AG04450 (cell line): ENCODE measurements around the gene MRPL41. TPM values are rescaled to one million over a fixed set of nuclear protein-coding genes. Genes with fewer than 3 reads are reported as not detected.
A peak's percentile ranks its signal among the peaks of the same experiment; 100 is the strongest.
"Not testable (repeated sequence)": the region's sequence is repeated elsewhere in the genome, so short reads cannot be mapped to it uniquely, and the experiment has no call there.

ENCODE experiments used
- CTCF ChIA-PET: fragments of 300-600, 350-600 bp; formaldehyde crosslinking; extraction: SDS; loops from one replicate; lab custom pipeline; 2022; ENCODE audit warnings: antibody characterized with exemption, inconsistent platforms; lab: Charles Lee
- POLR2A ChIA-PET: fragments of 350-600 bp; formaldehyde crosslinking; extraction: SDS; loops from one replicate; lab custom pipeline; 2021; ENCODE audit warnings: antibody characterized with exemption, inconsistent platforms; lab: Yijun Ruan, JAX
- DNase-seq: peaks from one replicate; pipeline ENCODE4 v3.0.0-alpha.2; 2011; ENCODE audit warnings: low read depth, low spot score
- H3K27ac ChIP-seq: one replicate; pipeline ENCODE4 v1.5.1; 2012; ENCODE audit warnings: low read depth, low read length, control low read depth
- H3K27me3 ChIP-seq: one replicate; pipeline ENCODE4 v1.6.0; 2012; ENCODE audit warnings: low read length; ENCODE audit not compliant: control insufficient read depth, insufficient read depth
- H3K4me3 ChIP-seq: 2 replicates; pipeline ENCODE4 v1.5.1; 2011; ENCODE audit warnings: mild to moderate bottlenecking, low read depth, low read length, control low read depth
- H3K9me3 ChIP-seq: 2 replicates; pipeline ENCODE4 v1.5.1; 2012; ENCODE audit warnings: low read length; ENCODE audit not compliant: control insufficient read depth, insufficient read depth
- polyA plus RNA-seq: library from polyadenylated mRNA; depleted of rRNA; stranded (reverse); fragments of >200 nt; gene quantifications from 2 replicates; pipeline ENCODE4 v1.2.3, GENCODE V29; 2011
- TF ChIP-seq, protein P1 (sequence below): IDR thresholded peaks from 2 replicates; pipeline ENCODE4 v1.5.1; 2011; ENCODE audit warnings: low read depth, low read length, control low read depth, inconsistent platforms

The MRPL41 gene
- polyA plus RNA-seq, 1 experiment = 12.3 TPM

DNA sequence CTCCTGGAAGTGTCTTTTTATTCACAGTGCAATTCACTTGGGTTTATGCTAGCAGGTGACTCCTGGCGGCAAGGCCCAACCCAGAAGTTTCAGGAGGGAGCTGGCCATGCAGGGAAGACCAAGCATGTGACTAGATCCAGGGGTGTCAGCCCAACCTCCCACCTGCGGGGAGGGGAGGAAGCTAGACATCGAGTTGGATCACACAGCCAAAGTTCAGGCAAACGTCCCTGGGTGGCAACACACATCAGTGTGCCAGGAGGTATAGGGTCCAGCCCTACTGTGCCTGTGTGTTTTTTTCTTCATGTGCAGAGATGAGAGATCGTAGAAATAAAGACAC lies 26.7 kb upstream of the MRPL41 start:
- peaks cover 2% of the 10 kb centered on the region for H3K27me3 ChIP-seq
- H3K4me3 ChIP-seq = no peak overlapping the region
- no peaks in the 10 kb centered on the region; the same call in 1 of the 2 replicates for H3K9me3 ChIP-seq
- TF ChIP-seq, protein P1, sequence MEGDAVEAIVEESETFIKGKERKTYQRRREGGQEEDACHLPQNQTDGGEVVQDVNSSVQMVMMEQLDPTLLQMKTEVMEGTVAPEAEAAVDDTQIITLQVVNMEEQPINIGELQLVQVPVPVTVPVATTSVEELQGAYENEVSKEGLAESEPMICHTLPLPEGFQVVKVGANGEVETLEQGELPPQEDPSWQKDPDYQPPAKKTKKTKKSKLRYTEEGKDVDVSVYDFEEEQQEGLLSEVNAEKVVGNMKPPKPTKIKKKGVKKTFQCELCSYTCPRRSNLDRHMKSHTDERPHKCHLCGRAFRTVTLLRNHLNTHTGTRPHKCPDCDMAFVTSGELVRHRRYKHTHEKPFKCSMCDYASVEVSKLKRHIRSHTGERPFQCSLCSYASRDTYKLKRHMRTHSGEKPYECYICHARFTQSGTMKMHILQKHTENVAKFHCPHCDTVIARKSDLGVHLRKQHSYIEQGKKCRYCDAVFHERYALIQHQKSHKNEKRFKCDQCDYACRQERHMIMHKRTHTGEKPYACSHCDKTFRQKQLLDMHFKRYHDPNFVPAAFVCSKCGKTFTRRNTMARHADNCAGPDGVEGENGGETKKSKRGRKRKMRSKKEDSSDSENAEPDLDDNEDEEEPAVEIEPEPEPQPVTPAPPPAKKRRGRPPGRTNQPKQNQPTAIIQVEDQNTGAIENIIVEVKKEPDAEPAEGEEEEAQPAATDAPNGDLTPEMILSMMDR = no peak
- CTCF ChIA-PET = interaction anchor here (0.8 to 1.7 kb wide), 3 partner anchors 15 to 238 kb away, joined by 3 to 5 read pairs (median 3); partner anchors contain the start of genes EXD3 and NOXA1
- no peak for DNase-seq
- no peak overlapping the region for H3K27ac ChIP-seq
- POLR2A ChIA-PET = no interaction called here

DNA sequence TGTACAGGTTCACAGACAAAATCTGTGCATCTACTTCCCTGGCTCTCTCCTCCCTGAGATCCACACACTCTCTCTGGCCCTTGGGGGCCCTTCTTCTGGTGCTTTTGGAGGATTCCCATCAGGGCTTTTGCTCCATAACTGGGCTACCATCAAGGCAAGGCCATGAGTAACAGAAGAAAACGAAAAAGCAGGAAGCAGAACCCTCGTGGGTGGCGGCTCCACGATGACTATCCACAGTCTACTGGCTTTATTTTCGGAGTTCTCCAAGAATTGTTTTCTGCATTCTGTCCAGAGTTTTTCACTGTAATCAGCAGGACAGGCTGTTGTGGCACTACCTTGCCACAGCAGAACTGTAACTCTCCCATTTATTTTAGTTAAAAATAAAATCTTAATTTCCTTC lies 21.3 kb upstream of the MRPL41 start:
- TF ChIP-seq, protein P1 = no peak
- no peaks in the 10 kb centered on the region for H3K9me3 ChIP-seq
- POLR2A ChIA-PET = no interaction called here
- H3K4me3 ChIP-seq = no peak overlapping the region
- H3K27ac ChIP-seq = no peak overlapping the region
- CTCF ChIA-PET = no interaction called here
- no peak for DNase-seq
- peaks cover 2% of the 10 kb centered on the region for H3K27me3 ChIP-seq

DNA sequence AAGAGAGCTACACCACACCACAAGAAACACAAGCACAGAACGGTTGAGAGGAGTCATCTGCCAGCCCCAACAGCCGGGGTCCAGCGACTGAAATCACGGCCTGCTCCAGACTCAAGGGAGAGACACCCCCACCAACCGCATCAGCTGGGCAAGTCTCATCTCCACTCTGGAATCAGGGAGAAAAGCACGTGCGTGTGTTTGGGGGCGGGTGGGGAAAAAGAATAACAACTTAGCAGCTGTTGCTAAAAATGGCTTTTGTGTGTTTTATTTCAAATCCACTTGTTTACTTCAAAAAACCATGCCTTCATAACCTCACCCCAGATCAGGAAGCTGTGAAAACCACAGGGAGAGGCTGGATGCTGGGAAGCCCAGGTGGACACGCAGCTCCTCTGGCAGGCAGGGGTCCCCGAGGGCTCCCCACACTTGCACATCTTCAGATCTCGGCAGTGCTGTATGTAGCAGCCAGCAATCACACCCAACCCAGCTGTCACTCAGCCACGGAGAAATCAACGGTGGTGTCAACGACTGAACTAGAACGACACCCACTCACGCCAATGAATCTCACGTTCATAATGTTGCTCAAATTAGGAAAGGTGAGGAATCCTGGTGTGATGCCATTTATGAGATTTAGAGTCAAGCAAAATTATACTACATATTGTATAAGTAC lies 20.4 kb upstream of the MRPL41 start:
- TF ChIP-seq, protein P1 = no peak
- Histone ChIP-seq H3K27me3 (peaks cover 2% of the 10 kb centered on the region), H3K4me3 (no peak overlapping the region), H3K9me3 (no peaks in the 10 kb centered on the region), H3K27ac (no peak overlapping the region)
- ChIA-PET CTCF (interaction anchor here (0.5 kb wide), 1 partner anchor 108 kb away, joined by 6 read pairs; the partner anchor contains the start of genes EXD3 and NOXA1), POLR2A (interaction anchor here (0.6 to 0.8 kb wide), 3 partner anchors 26 to 259 kb away, joined by 3 to 5 read pairs (median 4); no protein-coding TSS in a partner anchor)
- DNase-seq = peak; percentile 41

DNA sequence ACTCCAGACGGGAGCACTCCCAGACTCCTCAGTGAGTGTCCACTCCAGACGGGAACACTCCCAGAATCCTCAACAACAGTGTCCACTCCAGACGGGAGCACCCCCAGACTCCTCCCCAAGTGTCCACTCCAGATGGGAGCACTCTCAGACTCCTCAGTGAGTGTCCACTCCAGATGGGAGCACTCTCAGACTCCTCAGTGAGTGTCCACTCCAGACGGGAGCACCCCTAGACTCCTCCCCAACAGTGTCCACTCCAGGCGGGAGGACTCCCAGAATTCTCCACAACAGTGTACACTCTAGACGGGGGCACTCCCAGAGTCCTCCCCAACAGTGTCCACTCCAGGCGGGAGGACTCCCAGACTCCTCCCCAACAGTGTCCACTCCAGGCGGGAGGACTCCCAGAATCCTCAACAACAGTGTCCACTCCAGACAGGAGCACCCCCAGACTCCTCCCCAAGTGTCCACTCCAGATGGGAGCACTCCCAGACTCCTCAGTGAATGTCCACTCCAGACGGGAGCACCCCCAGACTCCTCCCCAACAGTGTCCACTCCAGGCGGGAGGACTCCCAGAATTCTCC lies 18.7 kb upstream of the MRPL41 start:
- POLR2A ChIA-PET, H3K4me3 ChIP-seq, DNase-seq, H3K27ac ChIP-seq, H3K27me3 ChIP-seq, CTCF ChIA-PET, H3K9me3 ChIP-seq: not testable (repeated sequence)

DNA sequence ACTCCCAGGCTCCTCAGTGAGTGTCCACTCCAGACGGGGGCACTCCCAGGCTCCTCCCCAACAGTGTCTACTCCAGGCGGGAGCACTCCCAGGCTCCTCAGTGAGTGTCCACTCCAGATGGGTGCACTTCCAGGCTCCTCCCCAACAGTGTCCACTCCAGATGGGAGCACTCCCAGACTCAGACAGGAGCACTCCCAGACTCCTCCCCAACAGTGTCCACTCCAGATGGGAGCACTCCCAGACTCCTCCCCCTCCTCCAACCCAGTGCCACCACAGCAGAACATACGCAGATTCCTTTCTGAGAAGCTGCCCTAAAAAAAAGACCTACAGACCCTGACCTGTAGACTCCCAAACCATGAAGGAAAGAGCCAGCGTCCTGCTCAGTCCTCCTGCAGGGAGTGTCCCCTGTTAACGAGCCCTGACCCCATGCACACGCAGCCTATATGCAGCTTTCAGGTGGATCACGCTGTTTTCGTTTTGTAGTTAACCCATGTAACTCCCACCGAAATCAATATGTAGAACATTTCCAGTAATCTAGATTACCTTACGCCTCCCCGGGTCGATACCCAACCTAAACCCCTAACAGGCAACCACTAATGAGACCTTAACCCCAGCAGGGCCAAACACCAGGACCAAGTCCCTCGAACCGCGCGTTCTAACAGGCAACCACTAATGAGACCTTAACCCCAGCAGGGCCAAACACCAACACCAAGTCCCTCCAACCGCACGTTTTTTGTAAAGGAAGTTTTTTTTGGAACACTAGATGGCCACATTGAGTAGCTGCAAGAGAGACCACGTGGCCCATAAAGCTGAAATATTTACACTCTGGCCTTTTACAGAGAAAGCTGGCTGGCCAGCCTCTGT lies 17.2 kb upstream of the MRPL41 start:
- TF ChIP-seq, protein P1 = peak; percentile 79
- CTCF ChIA-PET = interaction anchor here (0.6 to 1.5 kb wide), 10 partner anchors 11 to 112 kb away, joined by 3 to 12 read pairs (median 4); partner anchors contain the start of genes DPH7, EXD3, NOXA1 and PNPLA7
- Histone ChIP-seq H3K27ac (no peak overlapping the region), H3K4me3 (no peak overlapping the region), H3K27me3 (no peaks in the 10 kb centered on the region), H3K9me3 (no peaks in the 10 kb centered on the region; the same call in 1 of the 2 replicates)
- no peak for DNase-seq
- POLR2A ChIA-PET = interaction anchor here (0.6 kb wide), 1 partner anchor 17 kb away, joined by 7 read pairs; the partner anchor contains the start of gene MRPL41
